Kidney (tissue), 14 donors: ENCODE measurements around the gene FYTTD1. TPM values are rescaled to one million over a fixed set of nuclear protein-coding genes. Genes with fewer than 3 reads are reported as not detected.

Experiments used
- DNase-seq, 5 donors: peaks; one replicate each; pipeline ENCODE4 v3.0.0-alpha.2; 2013 to 2020
- FAIRE-seq: peaks from 2 replicates; lab custom pipeline; 2012; peaks lifted over from hg19 to GRCh38; lab: Jason Lieb, UNC
- H3K27ac ChIP-seq, 2 donors: one replicate each; pipeline ENCODE4 v1.7.0; 2013; ENCODE audit warnings: low read depth in 2 of 2, low read length in 2 of 2, inconsistent platforms in 1 of 2
- H3K27me3 ChIP-seq: one replicate; pipeline ENCODE4 v1.7.1; 2013; ENCODE audit warnings: low read length, inconsistent platforms; ENCODE audit not compliant: control insufficient read depth, insufficient read depth
- H3K36me3 ChIP-seq, 3 donors: one replicate each; pipeline versions ENCODE4 v1.7.0 to v1.7.1; 2013; ENCODE audit warnings: low read length in 3 of 3, control low read depth in 1 of 3, inconsistent platforms in 1 of 3; ENCODE audit not compliant: insufficient read depth in 3 of 3, control insufficient read depth in 2 of 3
- H3K4me1 ChIP-seq, 3 donors: one replicate each; pipeline versions ENCODE4 v1.7.0 to v1.7.1; 2013; ENCODE audit warnings: low read length in 3 of 3, inconsistent platforms in 1 of 3, low read depth in 1 of 3; ENCODE audit not compliant: control insufficient read depth in 2 of 3, insufficient read depth in 2 of 3
- H3K4me3 ChIP-seq, 3 donors: one replicate each; pipeline versions ENCODE4 v1.7.0 to v1.8.1; 2013; ENCODE audit warnings: low read length in 3 of 3, control low read depth in 1 of 3, inconsistent platforms in 1 of 3
- H3K9ac ChIP-seq, 3 donors: one replicate each; pipeline versions ENCODE4 v1.7.0 to v1.7.1; 2013; ENCODE audit warnings: low read length in 3 of 3, control low read depth in 1 of 3, inconsistent platforms in 1 of 3
- H3K9me3 ChIP-seq, 3 donors: one replicate each; pipeline versions ENCODE4 v1.7.0 to v1.7.1; 2013; ENCODE audit warnings: low read length in 3 of 3, control low read depth in 1 of 3, inconsistent platforms in 1 of 3; ENCODE audit not compliant: control insufficient read depth in 2 of 3, insufficient read depth in 1 of 3
- CTCF ChIP-seq: IDR thresholded peaks from 3 replicates; pipeline ENCODE4 v1.5.1; 2012; ENCODE audit warnings: mild to moderate bottlenecking, moderate library complexity, borderline replicate concordance; ENCODE audit not compliant: insufficient read depth; ENCODE audit errors: extremely low read depth
- intact Hi-C: fragments of 100-400 bp; cut with DNase I; formaldehyde crosslinking; loops from one replicate; pipeline ENCODE4 v1.11.1; 2022
- polyA plus RNA-seq: library from polyadenylated mRNA; stranded (reverse); fragments of 350-450 nt; fragmentation: Illumina TruSeq; extraction: RNeasy Lipid Tissue Mini Kit (QIAGEN cat#74804); gene quantifications from one replicate; pipeline ENCODE4 v1.2.3, GENCODE V29; 2014; ENCODE audit warnings: low read depth, low replicate concordance; ENCODE audit not compliant: insufficient read depth
- total RNA-seq: library from RNA; stranded (reverse); fragmentation: NEBNext Ultra II Directional; extraction: Animal tissue kit (Norgen Biotek cat#: 25700); gene quantifications from one replicate; pipeline ENCODE4 v1.2.1, GENCODE V29; 2021
- donor health status: control.
- donor health status: control.
- donor health status: control.
- donor health status: control.
- donor health status: control.
- donor health status: DM: yes; HTN: yes; CAD: no.
- donor health status: Normal renal cell carcinoma (clear cell type).

The FYTTD1 gene
- total and polyA plus RNA-seq, 2 donors from 2014 or later = 11.9 to 53.7 TPM

DNA sequence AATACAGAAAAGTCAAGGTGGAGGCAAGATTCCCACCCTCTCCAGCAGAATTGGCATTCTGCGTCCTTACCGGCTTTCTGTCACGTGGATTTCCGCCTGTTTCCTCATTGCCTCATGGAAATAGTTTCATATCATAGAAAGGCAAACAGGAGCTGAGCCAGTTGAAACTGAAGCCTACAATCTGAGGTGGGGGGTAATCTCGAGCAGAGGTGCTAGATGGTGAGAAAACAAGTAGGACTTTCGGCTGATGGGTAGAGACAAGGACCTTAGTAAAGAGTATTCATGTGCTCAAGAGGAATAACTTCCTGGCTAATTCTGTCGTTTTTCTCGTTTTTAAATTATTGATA is 81.3 kb downstream of the FYTTD1 start:
- FAIRE-seq (no peak), DNase-seq (no peak)
- no peak for TF ChIP-seq CTCF
- H3K4me1 ChIP-seq = no peaks in the 10 kb centered on the region
- H3K9ac ChIP-seq = no peak overlapping the region
- H3K27me3 ChIP-seq = no peaks in the 10 kb centered on the region
- peaks cover 9 to 41% (median 19%) of the 10 kb centered on the region in 3 donors for H3K36me3 ChIP-seq
- H3K27ac ChIP-seq = no peak overlapping the region
- no peak overlapping the region for H3K4me3 ChIP-seq
- intact Hi-C loops = no loop called here
- no peaks in the 10 kb centered on the region for H3K9me3 ChIP-seq

DNA sequence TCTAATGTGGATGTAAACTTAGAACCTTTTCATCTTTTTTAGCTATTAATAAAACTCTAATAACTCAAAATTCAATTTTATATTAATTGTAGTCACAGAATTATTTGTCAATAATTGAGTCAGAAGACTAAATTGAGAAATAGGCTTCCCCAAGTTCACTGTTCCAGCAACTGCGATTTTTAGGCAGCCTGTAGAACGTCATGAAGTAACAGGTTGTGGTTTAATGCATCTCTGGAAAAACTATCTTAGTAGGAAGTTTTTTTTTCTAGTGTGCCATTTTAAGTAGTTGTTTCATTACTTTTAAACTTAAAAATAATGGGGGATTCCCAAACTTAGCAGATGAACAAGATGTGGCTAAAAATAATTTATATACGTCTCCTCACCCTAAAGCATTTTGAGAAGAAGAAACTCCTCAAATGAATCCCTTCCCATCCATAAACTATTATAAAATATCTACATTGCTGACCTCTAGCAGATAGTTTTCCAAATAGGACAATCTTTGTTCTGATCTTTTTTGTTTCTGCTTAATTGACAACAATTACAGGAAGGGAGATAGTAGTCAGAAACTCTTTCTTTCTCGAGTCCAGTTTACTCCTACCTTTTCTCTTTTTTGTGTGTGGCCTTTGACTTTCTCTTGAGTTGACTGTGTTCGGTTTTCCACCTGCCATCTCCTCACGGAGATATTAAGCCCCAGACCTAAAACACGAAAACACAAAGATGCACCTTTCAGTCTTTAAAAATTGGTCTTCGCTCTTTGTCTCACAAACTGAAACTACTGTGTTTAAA is 84.4 kb downstream of the FYTTD1 start:
- FAIRE-seq = no peak

GRCh38 chr3:197835509-197835908 is 85.8 kb downstream of the FYTTD1 start:
- Histone ChIP-seq H3K9me3 (no peaks in the 10 kb centered on the region), H3K27ac (no peak overlapping the region), H3K4me3 (no peak overlapping the region), H3K27me3 (no peaks in the 10 kb centered on the region), H3K9ac (no peak overlapping the region), H3K36me3 (peaks cover 6 to 32% (median 13%) of the 10 kb centered on the region in 3 donors), H3K4me1 (no peaks in the 10 kb centered on the region)
- FAIRE-seq (no peak), DNase-seq (no peak)
- no peak for TF ChIP-seq CTCF
- intact Hi-C loops = no loop called here

More for the DNA sequence above, 84.4 kb downstream of the FYTTD1 start:
- Histone ChIP-seq H3K4me1 (no peaks in the 10 kb centered on the region), H3K9me3 (no peaks in the 10 kb centered on the region), H3K27ac (no peak overlapping the region), H3K4me3 (no peak overlapping the region), H3K36me3 (peaks cover 4 to 34% (median 10%) of the 10 kb centered on the region in 3 donors), H3K9ac (no peak overlapping the region), H3K27me3 (no peaks in the 10 kb centered on the region)
- no peak for DNase-seq
- intact Hi-C loops = no loop called here
- no peak for TF ChIP-seq CTCF
